LNCAP (cell line): ENCODE results near the gene PRR12.

ENCODE experiments used
- CTCF ChIP-seq: fragments of 450-650 bp; IDR thresholded peaks from 2 replicates; pipeline ENCODE4 v1.5.1; 2017; ENCODE audit warnings: mild to moderate bottlenecking

Gene PRR12

GRCh38 chr19:49640113-49640898 is 49.3 kb downstream of the PRR12 start, which contains the start of gene RRAS:
Gene RRAS, minus strand, starts transcription at chr19:49640143. Its CDS starts 45 bp downstream, at chr19:49640098.
- no peak for TF ChIP-seq CTCF

- no peak for TF ChIP-seq CTCF
Observed at GRCh38 chr19:49641688-49642491, 50.9 kb downstream of the PRR12 start, which contains the start of gene SCAF1. Gene SCAF1, plus strand, starts transcription at chr19:49642209. Its CDS starts 2,818 bp downstream, at chr19:49645027.

GRCh38 chr19:49642492-49643035 is 51.6 kb downstream of the PRR12 start:
- TF ChIP-seq CTCF, result no peak

GRCh38 chr19:49643466-49643865 is 52.5 kb downstream of the PRR12 start:
- no peak for TF ChIP-seq CTCF

- no peak for TF ChIP-seq CTCF
Observed at GRCh38 chr19:49645592-49645991, 54.6 kb downstream of the PRR12 start.

- TF ChIP-seq CTCF, result no peak
Observed at GRCh38 chr19:49645995-49646394, 55.0 kb downstream of the PRR12 start.

- TF ChIP-seq CTCF, result no peak
Observed at GRCh38 chr19:49646586-49646985, 55.6 kb downstream of the PRR12 start.
